ENCODE measurements around the gene RAB3D.

- TF ChIP-seq CTBP1 (IDR thresholded peaks at IDR 0.05; ENCODE audit: borderline replicate concordance): no peak
- peak; percentile 85 for TF ChIP-seq ZNF384 (IDR thresholded peaks at IDR 0.05)
Observed at GRCh38 chr19:11293433-11294389, 45.7 kb downstream of the RAB3D start.

All from HEK293T (cell line).